Mucosa of descending colon (tissue), 3 donors: ENCODE results near the gene SHISA5. TPM values are rescaled to one million over a fixed set of nuclear protein-coding genes. Genes with fewer than 3 reads are reported as not detected.
A peak's percentile ranks its signal among the peaks of the same experiment; 100 is the strongest.

Source experiments
- ATAC-seq: fragments of 200-7000 bp; cut with Tn5 transposase; one replicate; pipeline ENCODE4 v1.9.1; 2020; ENCODE audit warnings: mild to moderate bottlenecking, moderate library complexity
- DNase-seq, 3 donors: peaks; one replicate each; pipeline ENCODE4 v3.0.0-alpha.2; 2020
- H3K36me3 ChIP-seq: fragments of 200-600 bp; one replicate; pipeline ENCODE4 v1.8.0; 2021; ENCODE audit warnings: low read depth, mild to moderate bottlenecking
- H3K4me1 ChIP-seq: fragments of 200-600 bp; one replicate; pipeline ENCODE4 v1.8.0; 2021; ENCODE audit warnings: low read depth, mild to moderate bottlenecking
- H3K4me3 ChIP-seq: fragments of 200-600 bp; one replicate; pipeline ENCODE4 v1.8.0; 2021; ENCODE audit warnings: mild to moderate bottlenecking
- H3K9me3 ChIP-seq: fragments of 200-600 bp; one replicate; pipeline ENCODE4 v1.8.0; 2021; ENCODE audit warnings: mild to moderate bottlenecking
- intact Hi-C, 2 donors: fragments of 100-400 bp; cut with DNase I in 1 of 2; cut with micrococcal nuclease in 1 of 2; formaldehyde crosslinking; loops; one replicate each; pipeline versions ENCODE4 v1.11.0 to v1.11.1; 2022; cut with DNase I, micrococcal nuclease
- total RNA-seq, 3 donors: library from RNA; stranded (reverse); fragmentation: NEBNext Ultra II Directional in 2 of 3; extraction: Animal tissue kit (Norgen Biotek cat#: 25700) in 2 of 3; gene quantifications; one replicate each; pipeline versions ENCODE4 v1.2.1 to v1.2.4, GENCODE V29; 2021 to 2023
- TF ChIP-seq, protein P1 (sequence below): fragments of 200-600 bp; IDR thresholded peaks from one replicate; pipeline ENCODE4 v1.8.0; 2022; ENCODE audit warnings: antibody characterized with exemption, mild to moderate bottlenecking
- donor health status: DM: no; HTN: no; CAD: no; lungs with moderate emphysema.
- donor health status: DM: no; HTN: no; CAD: no.
- donor health status: DM: no; HTN: yes; CAD: no.

The SHISA5 gene
- total RNA-seq, 3 donors from 2014 or later: 106 to 120 (median 115) TPM

DNA sequence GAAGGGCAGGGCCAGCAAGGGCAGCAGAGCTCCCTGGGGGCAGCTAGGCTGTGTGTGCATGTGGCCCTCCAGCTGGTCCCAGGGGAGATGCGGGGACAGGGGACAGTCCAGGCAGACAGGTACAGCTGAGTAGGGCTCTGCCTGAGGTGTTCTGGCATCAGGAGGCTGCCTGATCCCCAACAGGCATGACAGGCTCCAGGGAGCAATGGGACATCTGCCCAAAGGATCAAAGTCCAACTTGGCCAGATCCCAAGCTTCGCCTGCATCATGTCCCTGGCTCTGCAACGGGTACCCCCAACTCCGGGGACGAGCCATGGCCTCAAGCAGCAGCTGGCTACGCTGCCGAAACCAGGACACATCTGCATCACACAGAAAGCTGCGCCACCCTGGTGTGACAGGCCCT lies 35.6 kb downstream of the SHISA5 start:
- H3K4me3 ChIP-seq: no peak overlapping the region
- H3K36me3 ChIP-seq: peaks cover 4% of the 10 kb centered on the region
- peak in 2 of 3 donors; percentile 64 to 68 for DNase-seq
- no peaks in the 10 kb centered on the region for H3K9me3 ChIP-seq
- TF ChIP-seq, protein P1, sequence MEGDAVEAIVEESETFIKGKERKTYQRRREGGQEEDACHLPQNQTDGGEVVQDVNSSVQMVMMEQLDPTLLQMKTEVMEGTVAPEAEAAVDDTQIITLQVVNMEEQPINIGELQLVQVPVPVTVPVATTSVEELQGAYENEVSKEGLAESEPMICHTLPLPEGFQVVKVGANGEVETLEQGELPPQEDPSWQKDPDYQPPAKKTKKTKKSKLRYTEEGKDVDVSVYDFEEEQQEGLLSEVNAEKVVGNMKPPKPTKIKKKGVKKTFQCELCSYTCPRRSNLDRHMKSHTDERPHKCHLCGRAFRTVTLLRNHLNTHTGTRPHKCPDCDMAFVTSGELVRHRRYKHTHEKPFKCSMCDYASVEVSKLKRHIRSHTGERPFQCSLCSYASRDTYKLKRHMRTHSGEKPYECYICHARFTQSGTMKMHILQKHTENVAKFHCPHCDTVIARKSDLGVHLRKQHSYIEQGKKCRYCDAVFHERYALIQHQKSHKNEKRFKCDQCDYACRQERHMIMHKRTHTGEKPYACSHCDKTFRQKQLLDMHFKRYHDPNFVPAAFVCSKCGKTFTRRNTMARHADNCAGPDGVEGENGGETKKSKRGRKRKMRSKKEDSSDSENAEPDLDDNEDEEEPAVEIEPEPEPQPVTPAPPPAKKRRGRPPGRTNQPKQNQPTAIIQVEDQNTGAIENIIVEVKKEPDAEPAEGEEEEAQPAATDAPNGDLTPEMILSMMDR: no peak
- ATAC-seq: no peak
- H3K4me1 ChIP-seq: peaks cover 60% of the 10 kb centered on the region
- intact Hi-C loops: loop anchor here in 1 of 2 donors (5.0 kb wide), 1 partner anchor 79 kb away; no protein-coding TSS in a partner anchor

DNA sequence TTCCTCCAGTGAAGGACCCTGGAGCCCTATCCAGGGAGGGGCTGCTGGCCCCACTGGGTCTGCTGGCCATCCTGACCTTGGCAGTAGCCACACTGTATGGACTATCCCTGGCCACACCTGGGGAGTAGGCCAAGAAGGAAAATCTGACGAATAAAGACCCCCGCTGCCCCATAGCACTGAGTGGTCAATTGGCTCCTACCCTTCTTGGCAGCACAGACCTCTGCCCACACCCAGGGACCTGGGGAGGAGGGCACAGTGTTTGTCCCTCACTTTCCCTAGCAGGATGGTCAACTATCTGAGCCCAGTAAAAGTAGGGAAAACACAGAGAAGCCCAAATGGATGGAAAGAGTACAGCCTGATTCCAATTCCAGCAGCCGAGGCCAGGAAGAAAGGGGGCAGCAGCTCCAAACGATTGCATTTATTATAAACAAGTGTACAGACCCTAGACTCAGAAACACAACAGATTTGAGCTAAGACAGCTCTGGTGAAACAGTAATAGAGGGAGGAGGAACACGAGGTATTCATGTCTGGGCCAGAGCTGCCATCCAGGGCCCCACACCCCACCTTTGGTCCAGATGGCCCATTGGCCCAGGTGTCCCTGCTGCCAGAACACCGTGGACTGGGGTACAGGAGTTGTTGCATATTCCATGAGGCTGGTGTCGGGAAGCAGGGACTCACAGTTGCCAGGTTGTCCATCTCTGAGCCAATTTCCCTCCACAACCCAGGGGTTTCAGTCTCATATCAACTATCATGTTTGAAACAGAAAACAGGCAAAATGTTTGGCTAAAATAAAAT lies 36.3 kb downstream of the SHISA5 start:
- ATAC-seq (no peak), DNase-seq (no peak)
- Histone ChIP-seq H3K4me3 (no peak overlapping the region), H3K36me3 (peaks cover 4% of the 10 kb centered on the region), H3K9me3 (no peaks in the 10 kb centered on the region), H3K4me1 (peaks cover 57% of the 10 kb centered on the region)
- intact Hi-C loops: loop anchor here in 1 of 2 donors (5.0 kb wide), 1 partner anchor 80 kb away; no protein-coding TSS in a partner anchor
- TF ChIP-seq, protein P1: no peak

DNA sequence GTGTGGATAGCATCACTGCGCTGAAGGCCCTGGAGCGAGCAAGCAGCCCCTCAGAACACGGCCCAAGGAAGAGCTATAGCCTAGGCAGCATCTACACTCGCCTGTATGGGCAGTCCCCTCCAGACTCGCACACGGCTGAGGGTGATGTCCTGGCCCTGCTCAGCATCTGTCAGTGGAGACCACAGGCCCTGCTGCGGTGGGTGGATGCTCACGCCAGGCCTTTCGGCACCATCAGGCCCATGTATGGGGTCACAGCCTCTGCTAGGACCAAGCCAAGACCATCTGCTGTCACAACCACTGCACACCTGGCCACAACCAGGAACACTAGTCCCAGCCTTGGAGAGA lies 36.9 kb downstream of the SHISA5 start:
- intact Hi-C loops: loop anchor here in 1 of 2 donors (5.0 kb wide), 1 partner anchor 80 kb away; no protein-coding TSS in a partner anchor
- DNase-seq (no peak), ATAC-seq (no peak)
- peaks cover 4% of the 10 kb centered on the region for H3K36me3 ChIP-seq
- H3K9me3 ChIP-seq: no peaks in the 10 kb centered on the region
- TF ChIP-seq, protein P1: no peak
- H3K4me3 ChIP-seq: no peak overlapping the region
- peaks cover 54% of the 10 kb centered on the region for H3K4me1 ChIP-seq

DNA sequence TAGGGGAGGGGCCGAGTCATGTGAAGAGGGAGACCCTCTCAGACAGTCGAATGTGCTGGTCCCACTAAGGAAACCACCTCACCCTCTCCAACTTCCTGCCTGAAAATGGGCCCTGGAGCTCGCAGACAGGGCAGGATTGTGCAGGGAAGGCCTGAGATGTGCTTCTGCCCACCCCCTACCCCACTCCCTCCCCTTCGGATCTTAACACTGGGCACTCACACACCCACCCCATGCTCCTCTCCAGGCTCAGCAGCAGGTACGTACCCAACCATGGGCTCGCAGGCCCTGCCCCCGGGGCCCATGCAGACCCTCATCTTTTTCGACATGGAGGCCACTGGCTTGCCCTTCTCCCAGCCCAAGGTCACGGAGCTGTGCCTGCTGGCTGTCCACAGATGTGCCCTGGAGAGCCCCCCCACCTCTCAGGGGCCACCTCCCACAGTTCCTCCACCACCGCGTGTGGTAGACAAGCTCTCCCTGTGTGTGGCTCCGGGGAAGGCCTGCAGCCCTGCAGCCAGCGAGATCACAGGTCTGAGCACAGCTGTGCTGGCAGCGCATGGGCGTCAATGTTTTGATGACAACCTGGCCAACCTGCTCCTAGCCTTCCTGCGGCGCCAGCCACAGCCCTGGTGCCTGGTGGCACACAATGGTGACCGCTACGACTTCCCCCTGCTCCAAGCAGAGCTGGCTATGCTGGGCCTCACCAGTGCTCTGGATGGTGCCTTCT lies 37.4 kb downstream of the SHISA5 start:
- Histone ChIP-seq H3K36me3 (peaks cover 4% of the 10 kb centered on the region), H3K9me3 (no peaks in the 10 kb centered on the region), H3K4me3 (peak overlapping the region; percentile 15), H3K4me1 (peaks cover 48% of the 10 kb centered on the region)
- peak; percentile 12 for ATAC-seq
- DNase-seq: peak in 2 of 3 donors; percentile 64 to 73
- TF ChIP-seq, protein P1: no peak
- intact Hi-C loops: loop anchor here in 1 of 2 donors (5.0 kb wide), 1 partner anchor 81 kb away; no protein-coding TSS in a partner anchor

DNA sequence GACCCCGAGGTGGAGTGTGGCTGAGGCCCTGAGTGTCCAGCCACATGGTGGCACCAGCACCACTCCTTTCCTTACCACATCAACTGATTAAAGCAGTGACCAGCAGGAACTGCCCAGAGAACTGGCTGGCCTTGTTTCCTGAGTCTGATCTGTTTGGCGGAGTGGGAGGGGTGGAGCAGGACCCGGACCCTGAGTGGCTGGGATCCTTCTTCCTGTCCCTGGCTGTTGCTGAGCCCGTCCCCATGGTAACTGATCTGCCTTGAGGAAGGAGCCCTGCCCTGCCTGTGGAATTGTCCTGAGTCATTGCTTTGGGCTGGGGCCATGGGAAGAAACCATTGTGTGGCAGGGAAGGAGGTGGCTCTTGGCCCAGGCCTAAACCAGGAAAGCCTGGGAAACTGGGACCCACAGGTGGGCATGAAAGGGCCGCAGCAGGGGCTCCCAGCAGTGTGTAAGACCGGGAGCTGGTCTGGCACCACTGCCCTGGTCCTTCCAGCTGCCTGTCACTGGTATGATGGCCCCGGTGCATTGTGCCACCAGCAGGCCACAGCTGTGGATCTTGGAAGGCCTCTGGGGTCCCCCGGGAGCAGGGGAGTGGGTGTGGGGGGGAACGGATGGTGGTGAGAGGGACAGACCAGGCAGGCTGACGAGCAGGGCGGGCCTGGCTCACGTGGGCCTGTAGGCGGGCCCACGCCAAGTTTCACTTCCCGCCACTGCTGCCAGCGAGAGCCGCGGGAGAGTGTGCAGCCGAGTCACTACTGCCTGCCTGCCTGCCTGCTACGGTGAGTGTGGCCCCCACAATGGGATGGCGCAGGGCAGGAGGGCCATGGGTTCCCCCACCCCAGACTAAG lies 38.2 kb downstream of the SHISA5 start:
- peak; percentile 93 to 96 (median 95) for DNase-seq
- TF ChIP-seq, protein P1: peak; percentile 32
- H3K4me1 ChIP-seq: peaks cover 40% of the 10 kb centered on the region
- H3K9me3 ChIP-seq: no peaks in the 10 kb centered on the region
- intact Hi-C loops: loop anchor here in 1 of 2 donors (5.0 kb wide), 1 partner anchor 82 kb away; no protein-coding TSS in a partner anchor
- ATAC-seq: peak; percentile 91
- H3K36me3 ChIP-seq: peaks cover 4% of the 10 kb centered on the region
- H3K4me3 ChIP-seq: peak overlapping the region; percentile 15
